Panc1 (cell line): ENCODE results near the gene UBE2L3. TPM values are rescaled to one million over a fixed set of nuclear protein-coding genes. Genes with fewer than 3 reads are reported as not detected.

Source experiments
- ATAC-seq: fragments of 200-7000 bp; cut with Tn5 transposase; 2 replicates; pipeline ENCODE4 v1.9.1; 2020; ENCODE audit warnings: mild to moderate bottlenecking, moderate library complexity
- BruUV-seq: library from RNA; stranded (reverse); fragments of 400-500 nt; replicated peaks from 2 replicates; lab custom pipeline; 2021; lab: Mats Ljungman, UMichigan
- CTCF ChIA-PET: fragments of 300-600 bp; sonication (Branson Sonifier 250); formaldehyde crosslinking; loops from one replicate; lab custom pipeline; 2022; ENCODE audit warnings: antibody characterized with exemption; lab: Charles Lee
- POLR2A ChIA-PET: fragments of 300-600 bp; sonication (Branson Sonifier 250); formaldehyde crosslinking; loops from one replicate; lab custom pipeline; 2022; ENCODE audit warnings: antibody characterized with exemption; lab: Charles Lee
- DNase-seq: peaks from one replicate; pipeline ENCODE4 v3.0.0-alpha.2; 2010; ENCODE audit warnings: low read depth, low spot score
- H3K27ac ChIP-seq: 2 replicates; pipeline ENCODE4 v1.5.1; 2011; ENCODE audit warnings: mild to moderate bottlenecking, low read length, inconsistent platforms
- H3K27me3 ChIP-seq: fragments of 200-500 bp; sonication (Bioruptor generic); 2 replicates; pipeline ENCODE4 v1.6.0; 2014; ENCODE audit warnings: low read length, inconsistent platforms; ENCODE audit not compliant: control insufficient read depth, insufficient read depth
- H3K36me3 ChIP-seq: fragments of 200-500 bp; sonication (Bioruptor generic); 2 replicates; pipeline ENCODE4 v1.5.1; 2014; ENCODE audit warnings: inconsistent platforms, mild to moderate bottlenecking, low read length, moderate library complexity; ENCODE audit not compliant: control insufficient read depth, insufficient read depth
- H3K4me1 ChIP-seq: 2 replicates; pipeline ENCODE4 v1.5.1; 2011; ENCODE audit warnings: inconsistent platforms, mild to moderate bottlenecking, low read length, moderate library complexity; ENCODE audit not compliant: control insufficient read depth, insufficient read depth
- H3K4me3 ChIP-seq, 2 experiments: 2 replicates each; pipeline ENCODE4 v1.5.1; 2011 to 2012; ENCODE audit warnings: low read depth in 2 of 2, low read length in 2 of 2, mild to moderate bottlenecking in 2 of 2, inconsistent platforms in 1 of 2, moderate library complexity in 1 of 2
- H3K9me3 ChIP-seq: fragments of 200-500 bp; sonication (Bioruptor generic); 2 replicates; pipeline ENCODE4 v1.5.1; 2014; ENCODE audit warnings: low read depth, mild to moderate bottlenecking, inconsistent platforms, low read length, moderate library complexity; ENCODE audit not compliant: control insufficient read depth, insufficient read depth
- CTCF ChIP-seq: fragments of 450-650 bp; IDR thresholded peaks from 2 replicates; pipeline ENCODE4 v1.5.1; 2017; ENCODE audit warnings: mild to moderate bottlenecking
- POLR2AphosphoS5 ChIP-seq: IDR thresholded peaks from 2 replicates; pipeline ENCODE4 v1.6.1; 2012; ENCODE audit warnings: mild to moderate bottlenecking, low read depth, low read length, moderate library complexity
- REST ChIP-seq, 2 experiments: IDR thresholded peaks; 2 replicates each; pipeline ENCODE4 v1.6.1; 2011 to 2012; ENCODE audit warnings: low read depth in 2 of 2, control low read depth in 1 of 2, low read length in 1 of 2, mild to moderate bottlenecking in 1 of 2, moderate library complexity in 1 of 2; ENCODE audit not compliant: insufficient read depth in 1 of 2
- SIN3A ChIP-seq: IDR thresholded peaks from 2 replicates; pipeline ENCODE4 v1.6.1; 2012; ENCODE audit warnings: low read depth, mild to moderate bottlenecking, low read length, moderate library complexity, borderline replicate concordance; ENCODE audit not compliant: insufficient read depth
- TCF7L2 ChIP-seq: IDR thresholded peaks from 2 replicates; pipeline ENCODE4 v1.6.1; 2011; ENCODE audit warnings: mild to moderate bottlenecking, low read depth, low read length, inconsistent platforms
- in situ Hi-C: cut with HindIII; loops from 2 replicates; pipeline ENCODE4 v1.10.0; 2016; ENCODE audit warnings: low sequenced_read_pairs, low pct_unique_long_range_greater_than_20kb
- intact Hi-C: fragments of 100-400 bp; cut with micrococcal nuclease; formaldehyde crosslinking; loops from one replicate; pipeline ENCODE4 v1.10.0; 2022; ENCODE audit not compliant: unreplicated experiment
- total RNA-seq: library from RNA; stranded (reverse); gene quantifications from one replicate; pipeline ENCODE4 v1.2.1, GENCODE V29; 2021; ENCODE audit not compliant: unreplicated experiment

Gene UBE2L3
- total RNA-seq, 1 experiment from 2014 or later = 51.1 TPM

GRCh38 chr22:21590809-21591641 is 23.5 kb downstream of the UBE2L3 start:
- peaks cover 8% of the 10 kb centered on the region for H3K4me1 ChIP-seq

GRCh38 chr22:21591695-21592094 is 24.2 kb downstream of the UBE2L3 start:
- no peak overlapping the region for H3K27ac ChIP-seq
- CTCF ChIA-PET = no interaction called here
- no peak for ATAC-seq
- POLR2A ChIA-PET = no interaction called here
- no peak for DNase-seq
- TF ChIP-seq CTCF = no peak
- TF ChIP-seq SIN3A = no peak
- H3K4me3 ChIP-seq = no peak overlapping the region
- peaks cover 2% of the 10 kb centered on the region; the same call in 1 of the 2 replicates for H3K36me3 ChIP-seq
- in situ Hi-C loops (no loop called here), intact Hi-C loops (loop anchor here (10.0 kb wide), 1 partner anchor 53 kb away; the partner anchor contains the start of gene SDF2L1)
- H3K4me1 ChIP-seq = peaks cover 8% of the 10 kb centered on the region
- BruUV-seq = no TSS peak
- H3K9me3 ChIP-seq = no peaks in the 10 kb centered on the region
- no peaks in the 10 kb centered on the region for H3K27me3 ChIP-seq

More at GRCh38 chr22:21590809-21591641, 23.5 kb downstream of the UBE2L3 start:
- H3K27ac ChIP-seq = no peak overlapping the region
- in situ Hi-C loops = no loop called here
- H3K27me3 ChIP-seq = no peaks in the 10 kb centered on the region
- H3K4me3 ChIP-seq = no peak overlapping the region
- no TSS peak for BruUV-seq
- TF ChIP-seq POLR2AphosphoS5 (no peak), SIN3A (no peak), REST (IDR thresholded peaks at IDR 0.05; ENCODE audit: insufficient read depth in 1 of 2, low read depth in 2 of 2, low read length in 1 of 2) (no peak), TCF7L2 (no peak), CTCF (no peak)
- no peaks in the 10 kb centered on the region for H3K9me3 ChIP-seq
- ChIA-PET POLR2A (no interaction called here), CTCF (no interaction called here)
- DNase-seq = no peak
- intact Hi-C loops = loop anchor here (10.0 kb wide), 1 partner anchor 54 kb away; the partner anchor contains the start of gene SDF2L1
- ATAC-seq = no peak
- H3K36me3 ChIP-seq = peaks cover 2% of the 10 kb centered on the region; the same call in 1 of the 2 replicates
